SK-N-SH treated with all-trans-retinoic acid at 6 μM for 48 hours (cell line): ENCODE measurements around the gene IL3RA.

Experiments used
- GLIS3 ChIP-seq: fragments of 250-450 bp; sonication (Bioruptor Pico); IDR thresholded peaks from 2 replicates; pipeline ENCODE4 v1.5.0; 2020; ENCODE audit warnings: mild to moderate bottlenecking, moderate library complexity
- OSR1 ChIP-seq: fragments of 250-450 bp; sonication (Bioruptor Pico); IDR thresholded peaks from 2 replicates; pipeline ENCODE4 v1.8.0; 2022; ENCODE audit warnings: moderate library complexity, mild to moderate bottlenecking, inconsistent platforms
- RARB ChIP-seq: fragments of 250-450 bp; sonication (Bioruptor Pico); IDR thresholded peaks from 2 replicates; pipeline ENCODE4 v1.8.0; 2021; ENCODE audit warnings: mild to moderate bottlenecking, moderate library complexity
- SNAI2 ChIP-seq: fragments of 250-450 bp; sonication (Bioruptor Pico); IDR thresholded peaks from 2 replicates; pipeline ENCODE4 v1.5.0; 2020; ENCODE audit warnings: mild to moderate bottlenecking, moderate library complexity
- TCF4 ChIP-seq: fragments of 250-450 bp; sonication (Bioruptor Pico); IDR thresholded peaks from 2 replicates; pipeline ENCODE4 v1.8.0; 2021; ENCODE audit warnings: mild to moderate bottlenecking, moderate library complexity, borderline replicate concordance
- TOX ChIP-seq: fragments of 250-450 bp; sonication (Bioruptor Pico); IDR thresholded peaks from 2 replicates; pipeline ENCODE4 v1.8.0; 2021; ENCODE audit warnings: mild to moderate bottlenecking, moderate library complexity, borderline replicate concordance
- ZFP3 ChIP-seq: fragments of 250-450 bp; sonication (Bioruptor Pico); IDR thresholded peaks from 2 replicates; pipeline ENCODE4 v1.5.0; 2020; ENCODE audit warnings: mild to moderate bottlenecking, moderate library complexity
- ZFP30 ChIP-seq: fragments of 450-650 bp; formaldehyde crosslinking; IDR thresholded peaks from 2 replicates; pipeline ENCODE4 v1.5.0; 2022; ENCODE audit warnings: mild to moderate bottlenecking, moderate library complexity
- ZNF565 ChIP-seq: fragments of 450-650 bp; formaldehyde crosslinking; conservative IDR thresholded peaks from 2 replicates; pipeline ENCODE4 v1.5.0; 2020; ENCODE audit warnings: low read depth, mild to moderate bottlenecking, moderate library complexity
- TF ChIP-seq, protein P1 (sequence below): fragments of 250-450 bp; sonication (Bioruptor Pico); IDR thresholded peaks from 2 replicates; pipeline ENCODE4 v1.5.0; 2020; ENCODE audit warnings: mild to moderate bottlenecking, moderate library complexity
- TF ChIP-seq, protein P2 (sequence below): fragments of 250-450 bp; sonication (Bioruptor Pico); IDR thresholded peaks from 2 replicates; pipeline ENCODE4 v1.8.0; 2020; ENCODE audit warnings: mild to moderate bottlenecking, moderate library complexity, borderline replicate concordance
- TF ChIP-seq, protein P3 (sequence below): fragments of 250-450 bp; sonication (Bioruptor Pico); IDR thresholded peaks from 2 replicates; pipeline ENCODE4 v1.5.1; 2020; ENCODE audit warnings: low read depth, mild to moderate bottlenecking, moderate library complexity
- TF ChIP-seq, protein P4 (sequence below): fragments of 250-450 bp; sonication (Bioruptor Pico); IDR thresholded peaks from 2 replicates; pipeline ENCODE4 v1.5.1; 2021; ENCODE audit warnings: mild to moderate bottlenecking, moderate library complexity

DNA sequence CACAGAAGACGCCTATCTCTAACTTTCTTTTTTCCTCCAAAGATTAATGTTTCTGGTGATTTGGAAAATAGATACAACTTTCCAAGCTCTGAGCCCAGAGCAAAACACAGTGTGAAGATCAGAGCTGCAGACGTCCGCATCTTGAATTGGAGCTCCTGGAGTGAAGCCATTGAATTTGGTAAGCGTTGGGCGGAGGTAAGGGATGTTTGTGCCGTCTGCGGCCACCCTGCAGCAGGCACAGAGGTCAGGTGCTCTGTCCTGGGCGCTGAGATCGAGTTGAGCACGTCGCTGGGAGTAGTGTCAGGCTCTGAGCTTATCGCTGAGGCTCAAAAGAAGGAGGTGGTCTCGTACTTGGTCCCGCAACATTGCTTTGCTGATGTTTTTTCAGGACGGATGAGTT lies 36.1 kb upstream of the IL3RA start:
- TF ChIP-seq ZFP3 (CRISPR knock-in tag) (no peak), GLIS3 (CRISPR knock-in tag) (no peak), OSR1 (no peak), ZFP30 (CRISPR knock-in tag) (no peak), TOX (CRISPR knock-in tag) (no peak), TCF4 (CRISPR knock-in tag) (no peak), SNAI2 (CRISPR knock-in tag) (no peak), RARB (CRISPR knock-in tag) (no peak), ZNF565 (CRISPR knock-in tag) (no peak)
- TF ChIP-seq, protein P1, sequence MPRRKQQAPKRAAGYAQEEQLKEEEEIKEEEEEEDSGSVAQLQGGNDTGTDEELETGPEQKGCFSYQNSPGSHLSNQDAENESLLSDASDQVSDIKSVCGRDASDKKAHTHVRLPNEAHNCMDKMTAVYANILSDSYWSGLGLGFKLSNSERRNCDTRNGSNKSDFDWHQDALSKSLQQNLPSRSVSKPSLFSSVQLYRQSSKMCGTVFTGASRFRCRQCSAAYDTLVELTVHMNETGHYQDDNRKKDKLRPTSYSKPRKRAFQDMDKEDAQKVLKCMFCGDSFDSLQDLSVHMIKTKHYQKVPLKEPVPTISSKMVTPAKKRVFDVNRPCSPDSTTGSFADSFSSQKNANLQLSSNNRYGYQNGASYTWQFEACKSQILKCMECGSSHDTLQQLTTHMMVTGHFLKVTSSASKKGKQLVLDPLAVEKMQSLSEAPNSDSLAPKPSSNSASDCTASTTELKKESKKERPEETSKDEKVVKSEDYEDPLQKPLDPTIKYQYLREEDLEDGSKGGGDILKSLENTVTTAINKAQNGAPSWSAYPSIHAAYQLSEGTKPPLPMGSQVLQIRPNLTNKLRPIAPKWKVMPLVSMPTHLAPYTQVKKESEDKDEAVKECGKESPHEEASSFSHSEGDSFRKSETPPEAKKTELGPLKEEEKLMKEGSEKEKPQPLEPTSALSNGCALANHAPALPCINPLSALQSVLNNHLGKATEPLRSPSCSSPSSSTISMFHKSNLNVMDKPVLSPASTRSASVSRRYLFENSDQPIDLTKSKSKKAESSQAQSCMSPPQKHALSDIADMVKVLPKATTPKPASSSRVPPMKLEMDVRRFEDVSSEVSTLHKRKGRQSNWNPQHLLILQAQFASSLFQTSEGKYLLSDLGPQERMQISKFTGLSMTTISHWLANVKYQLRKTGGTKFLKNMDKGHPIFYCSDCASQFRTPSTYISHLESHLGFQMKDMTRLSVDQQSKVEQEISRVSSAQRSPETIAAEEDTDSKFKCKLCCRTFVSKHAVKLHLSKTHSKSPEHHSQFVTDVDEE (CRISPR knock-in tag) = no peak
- TF ChIP-seq, protein P2, sequence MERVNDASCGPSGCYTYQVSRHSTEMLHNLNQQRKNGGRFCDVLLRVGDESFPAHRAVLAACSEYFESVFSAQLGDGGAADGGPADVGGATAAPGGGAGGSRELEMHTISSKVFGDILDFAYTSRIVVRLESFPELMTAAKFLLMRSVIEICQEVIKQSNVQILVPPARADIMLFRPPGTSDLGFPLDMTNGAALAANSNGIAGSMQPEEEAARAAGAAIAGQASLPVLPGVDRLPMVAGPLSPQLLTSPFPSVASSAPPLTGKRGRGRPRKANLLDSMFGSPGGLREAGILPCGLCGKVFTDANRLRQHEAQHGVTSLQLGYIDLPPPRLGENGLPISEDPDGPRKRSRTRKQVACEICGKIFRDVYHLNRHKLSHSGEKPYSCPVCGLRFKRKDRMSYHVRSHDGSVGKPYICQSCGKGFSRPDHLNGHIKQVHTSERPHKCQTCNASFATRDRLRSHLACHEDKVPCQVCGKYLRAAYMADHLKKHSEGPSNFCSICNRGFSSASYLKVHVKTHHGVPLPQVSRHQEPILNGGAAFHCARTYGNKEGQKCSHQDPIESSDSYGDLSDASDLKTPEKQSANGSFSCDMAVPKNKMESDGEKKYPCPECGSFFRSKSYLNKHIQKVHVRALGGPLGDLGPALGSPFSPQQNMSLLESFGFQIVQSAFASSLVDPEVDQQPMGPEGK (CRISPR knock-in tag) = no peak
- TF ChIP-seq, protein P3, sequence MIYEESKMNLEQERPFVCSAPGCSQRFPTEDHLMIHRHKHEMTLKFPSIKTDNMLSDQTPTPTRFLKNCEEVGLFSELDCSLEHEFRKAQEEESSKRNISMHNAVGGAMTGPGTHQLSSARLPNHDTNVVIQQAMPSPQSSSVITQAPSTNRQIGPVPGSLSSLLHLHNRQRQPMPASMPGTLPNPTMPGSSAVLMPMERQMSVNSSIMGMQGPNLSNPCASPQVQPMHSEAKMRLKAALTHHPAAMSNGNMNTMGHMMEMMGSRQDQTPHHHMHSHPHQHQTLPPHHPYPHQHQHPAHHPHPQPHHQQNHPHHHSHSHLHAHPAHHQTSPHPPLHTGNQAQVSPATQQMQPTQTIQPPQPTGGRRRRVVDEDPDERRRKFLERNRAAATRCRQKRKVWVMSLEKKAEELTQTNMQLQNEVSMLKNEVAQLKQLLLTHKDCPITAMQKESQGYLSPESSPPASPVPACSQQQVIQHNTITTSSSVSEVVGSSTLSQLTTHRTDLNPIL (CRISPR knock-in tag) = no peak
- TF ChIP-seq, protein P4, sequence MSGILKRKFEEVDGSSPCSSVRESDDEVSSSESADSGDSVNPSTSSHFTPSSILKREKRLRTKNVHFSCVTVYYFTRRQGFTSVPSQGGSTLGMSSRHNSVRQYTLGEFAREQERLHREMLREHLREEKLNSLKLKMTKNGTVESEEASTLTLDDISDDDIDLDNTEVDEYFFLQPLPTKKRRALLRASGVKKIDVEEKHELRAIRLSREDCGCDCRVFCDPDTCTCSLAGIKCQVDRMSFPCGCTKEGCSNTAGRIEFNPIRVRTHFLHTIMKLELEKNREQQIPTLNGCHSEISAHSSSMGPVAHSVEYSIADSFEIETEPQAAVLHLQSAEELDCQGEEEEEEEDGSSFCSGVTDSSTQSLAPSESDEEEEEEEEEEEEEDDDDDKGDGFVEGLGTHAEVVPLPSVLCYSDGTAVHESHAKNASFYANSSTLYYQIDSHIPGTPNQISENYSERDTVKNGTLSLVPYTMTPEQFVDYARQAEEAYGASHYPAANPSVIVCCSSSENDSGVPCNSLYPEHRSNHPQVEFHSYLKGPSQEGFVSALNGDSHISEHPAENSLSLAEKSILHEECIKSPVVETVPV (CRISPR knock-in tag) = no peak
